Stimulated activated CD4-positive, alpha-beta T cell treated with anti-CD3 and anti-CD28 coated beads, Interleukin-15, amount 100 ng/mL, for 24 hours (primary cell): ENCODE data around the gene RPRM.
"Not testable (repeated sequence)": the region's sequence is repeated elsewhere in the genome, so short reads cannot be mapped to it uniquely, and the experiment has no call there.

Experiments
- DNase-seq: peaks from one replicate; pipeline ENCODE4 v3.0.0-alpha.2; 2020

The RPRM gene

DNA sequence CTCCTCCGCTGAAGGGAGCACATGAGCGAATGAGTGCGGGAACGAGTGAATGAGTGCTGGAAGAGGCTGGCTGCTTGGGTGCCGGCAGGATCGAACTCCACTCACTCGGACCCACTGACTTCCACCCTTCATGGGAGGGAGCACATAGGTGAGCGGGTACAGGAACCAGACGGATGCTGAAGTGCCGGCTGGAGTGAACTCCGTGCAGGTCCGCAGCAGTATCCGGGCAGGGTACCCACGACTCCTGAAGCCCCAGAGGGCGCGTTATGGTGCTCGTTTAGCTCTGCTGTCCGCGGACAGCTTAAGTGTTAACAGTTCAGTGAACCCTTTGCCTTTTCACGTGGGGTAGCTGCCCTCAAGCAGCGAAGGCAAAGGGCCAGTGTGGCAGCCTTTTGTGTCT, 23.2 kb downstream of the RPRM start:
- DNase-seq: no peak

DNA sequence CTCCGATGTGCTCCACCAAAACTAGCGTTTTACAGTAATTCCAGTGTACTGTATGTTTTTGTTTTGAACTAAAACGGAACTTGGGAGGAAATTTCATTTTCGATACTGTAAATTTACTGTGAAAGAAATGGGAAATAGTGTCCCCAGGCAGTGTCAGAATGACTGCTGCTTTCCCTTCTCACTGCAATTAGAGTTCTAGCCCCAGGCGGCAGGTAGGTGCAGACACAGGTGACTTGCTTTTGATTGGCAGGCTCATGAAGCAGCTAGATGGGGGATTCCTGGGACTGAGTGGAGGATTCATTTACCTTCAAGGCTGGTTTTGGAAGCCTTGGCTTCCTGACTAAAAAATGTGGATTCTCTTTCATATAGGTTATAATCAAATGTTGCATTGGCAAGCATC, 27.0 kb downstream of the RPRM start:
- no peak for DNase-seq

DNA sequence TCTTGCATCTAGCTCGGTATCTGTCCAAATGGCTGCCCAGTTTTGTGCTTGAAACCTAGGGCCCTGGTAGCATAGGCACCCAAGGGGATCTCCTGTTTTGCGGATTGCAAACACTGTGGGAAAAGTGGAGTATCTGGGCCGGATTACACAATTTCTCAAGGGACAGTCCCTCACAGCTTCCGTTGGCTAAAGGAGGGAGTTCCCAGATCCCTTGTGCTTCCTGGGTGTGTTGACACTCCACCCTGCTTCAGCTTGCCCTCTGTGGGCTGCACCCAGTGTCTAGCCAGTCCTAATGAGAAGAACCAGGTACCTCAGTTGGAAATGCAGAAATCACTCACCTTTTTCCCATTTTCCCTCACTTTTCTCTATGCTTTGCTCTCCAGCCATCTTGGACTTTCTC, 35.5 kb downstream of the RPRM start:
- no peak for DNase-seq

DNA sequence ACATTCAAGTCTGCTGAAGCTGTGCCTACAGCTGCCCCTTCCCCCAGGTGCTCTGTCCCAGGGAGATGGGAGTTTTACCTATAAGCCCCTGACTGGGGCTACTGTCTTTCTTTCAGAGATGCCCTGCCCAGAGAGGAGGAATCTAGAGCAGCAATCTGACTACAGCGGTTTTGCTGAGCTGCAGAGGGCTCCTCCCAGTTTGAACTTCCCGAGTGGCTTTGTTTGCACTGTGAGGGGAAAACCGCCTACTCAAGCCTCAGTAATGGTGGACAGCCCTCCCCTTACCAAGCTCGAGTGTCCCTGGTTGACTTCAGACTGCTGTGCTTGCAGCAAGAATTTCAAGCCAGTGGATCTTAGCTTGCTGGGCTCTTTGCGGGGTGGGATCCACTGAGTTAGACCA, 35.9 kb downstream of the RPRM start:
- DNase-seq: not testable (repeated sequence)

DNA sequence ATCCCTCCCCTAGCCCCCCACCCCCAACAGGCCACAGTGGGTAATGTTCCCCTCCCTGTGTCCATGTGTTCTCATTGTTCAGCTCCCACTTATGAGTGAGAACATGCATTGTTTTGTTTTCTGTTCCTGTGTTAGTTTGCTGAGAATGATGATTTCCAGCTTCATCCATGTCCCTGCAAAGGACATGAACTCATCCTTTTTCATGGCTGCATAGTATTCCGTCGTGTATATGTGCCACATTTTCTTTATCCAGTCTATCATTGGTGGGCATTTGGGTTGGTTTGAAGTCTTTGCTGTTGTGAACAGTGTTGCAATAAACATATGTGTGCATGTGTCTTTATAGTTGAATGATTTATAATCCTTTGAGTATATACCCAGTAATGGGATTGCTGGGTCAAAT, 38.5 kb downstream of the RPRM start:
- DNase-seq: not testable (repeated sequence)

DNA sequence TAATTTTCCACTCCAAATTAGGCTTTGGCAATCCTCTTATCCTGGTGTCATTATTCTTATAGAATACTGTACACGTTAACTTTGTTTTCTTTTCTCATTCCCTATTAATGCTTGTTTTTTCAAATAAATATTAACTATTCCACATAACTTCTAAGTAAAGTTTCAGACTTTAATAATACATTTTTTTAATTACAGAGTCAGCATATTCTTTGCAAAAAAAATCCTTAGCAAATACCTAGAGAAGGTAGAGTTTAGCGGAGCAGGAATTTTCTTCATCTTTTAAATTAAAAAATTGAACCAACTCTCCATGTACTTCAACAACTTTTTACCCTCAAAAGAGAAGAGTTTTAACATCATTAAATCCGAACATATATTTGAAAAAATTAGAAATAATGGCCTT, 45.2 kb downstream of the RPRM start:
- no peak for DNase-seq

DNA sequence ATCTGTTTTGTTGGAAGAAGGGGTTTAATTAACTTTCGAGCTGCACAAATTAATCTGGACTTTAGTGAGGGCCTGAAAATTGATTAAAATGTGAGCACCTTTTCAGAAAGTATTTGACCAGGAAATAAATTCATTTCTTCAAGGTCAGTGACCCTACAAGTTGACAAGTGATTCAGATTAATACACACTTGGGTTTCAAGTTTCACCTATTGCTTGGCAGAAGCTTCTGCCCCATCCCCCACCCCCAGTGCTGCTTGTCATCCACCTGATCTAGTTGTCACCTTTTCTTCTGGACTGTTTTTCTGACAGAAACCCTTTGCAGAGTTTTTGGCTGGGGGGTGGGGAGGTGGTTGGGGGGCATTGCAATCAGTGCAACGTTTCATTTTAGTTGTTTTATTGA, 46.2 kb downstream of the RPRM start:
- DNase-seq: no peak

DNA sequence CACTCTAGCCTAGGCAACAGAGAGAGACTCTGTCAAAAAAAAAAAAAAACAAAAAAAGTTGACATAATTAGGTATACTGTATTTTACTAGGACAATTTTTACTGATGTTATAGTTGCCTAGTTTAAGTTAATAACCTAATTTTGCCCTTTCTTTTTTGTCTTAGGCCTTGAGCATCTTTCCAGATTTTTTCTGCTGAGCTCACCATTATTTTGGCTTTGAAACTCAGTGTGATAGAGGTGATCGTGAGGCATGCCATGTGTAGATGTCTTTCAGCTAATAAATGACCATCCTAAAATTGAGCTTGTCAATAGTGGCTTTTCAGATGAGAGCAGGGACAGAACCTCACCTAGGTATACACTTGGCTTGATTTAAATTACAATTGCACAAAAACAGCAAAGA, 47.4 kb downstream of the RPRM start:
- DNase-seq: no peak
